Measurements from ENCODE around the gene FBXL16. TPM values are rescaled to one million over a fixed set of nuclear protein-coding genes. Genes with fewer than 3 reads are reported as not detected.

Gene FBXL16
- polyA plus RNA-seq, 2 of the 4 experiments (the other 2 are of a cell fraction): 0.53 to 1.2 TPM

DNA sequence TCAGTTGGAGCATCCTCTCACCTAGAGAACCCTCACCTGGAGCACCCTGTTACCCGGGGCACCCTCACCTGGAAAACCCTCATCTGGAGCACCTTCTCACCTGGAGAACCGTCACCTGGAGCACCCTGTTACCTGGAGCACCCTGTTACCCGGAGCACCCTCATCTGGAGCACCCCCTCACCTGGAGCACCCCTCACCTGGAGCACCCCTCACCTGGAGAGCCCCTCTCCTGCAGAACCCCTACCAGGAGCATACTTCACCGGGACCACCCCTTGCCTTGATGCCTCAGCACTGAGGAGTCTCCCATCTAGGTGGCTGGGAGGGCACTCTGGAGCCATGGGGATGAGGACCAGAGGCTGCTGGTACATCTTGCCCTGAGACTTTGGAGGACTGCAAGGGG lies 3.4 kb upstream of the FBXL16 start:
- Histone ChIP-seq H3K4me1 (peaks cover 65% of the 10 kb centered on the region), H3K9me3 (no peaks in the 10 kb centered on the region), H3K4me2 (no peak overlapping the region), H3K4me3 (no peak overlapping the region), H3K27ac (no peak overlapping the region)
- ATAC-seq: no peak
- 57% methylated on average over 3 of the region's 4 CpGs for WGBS (ENCODE audit: missing lambda C conversion rate)
- FAIRE-seq: no peak
- ChIA-PET POLR2A (interaction anchor here (1.5 to 2.0 kb wide), 2 partner anchors 11 to 13 kb away, joined by 5 to 7 read pairs; no protein-coding TSS in a partner anchor), CTCF (interaction anchor here (0.9 to 25.1 kb wide), 6 partner anchors 11 to 347 kb away, joined by 3 to 656 read pairs (median 8); partner anchors contain the start of genes ANTKMT, CCDC78, CHTF18 and CIAO3)
- TF ChIP-seq MAFK (IDR thresholded peaks at IDR 0.05; ENCODE audit: partially characterized antibody): no peak
- TF ChIP-seq TFCP2L1 (CRISPR knock-in tag; IDR thresholded peaks at IDR 0.05): no peak
- no peak for TF ChIP-seq EHF (CRISPR knock-in tag; IDR thresholded peaks at IDR 0.05)
- no peak for TF ChIP-seq CEBPB (IDR thresholded peaks at IDR 0.05)
- TF ChIP-seq GATA3 (IDR thresholded peaks at IDR 0.05; ENCODE audit: borderline replicate concordance): no peak
- no peak for DNase-seq (ENCODE audit: low read depth in 1 of 2, low spot score in 1 of 2)

DNA sequence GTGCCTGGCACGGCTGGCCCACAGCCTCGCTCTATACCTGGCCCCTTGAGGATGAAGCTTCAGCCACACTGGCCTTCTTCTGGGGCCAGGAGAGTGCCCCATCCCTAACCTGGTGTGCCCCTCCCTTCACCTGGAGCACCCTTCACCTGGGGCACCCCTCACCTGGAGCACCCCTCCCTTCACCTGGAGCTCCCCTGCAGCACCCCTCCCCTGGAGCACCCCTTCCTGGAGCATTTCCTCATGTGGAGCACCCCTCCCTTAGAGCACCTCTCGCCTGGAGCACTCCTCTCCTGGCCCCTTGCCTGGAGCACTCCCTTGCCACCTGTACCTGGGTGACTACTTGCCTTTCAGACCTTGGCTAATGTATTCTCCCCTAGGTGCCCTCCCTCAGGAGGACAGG lies 2.4 kb upstream of the FBXL16 start:
- Histone ChIP-seq H3K4me1 (peaks cover 56% of the 10 kb centered on the region), H3K4me3 (no peak overlapping the region), H3K27ac (no peak overlapping the region; a peak in 1 of 6 replicates), H3K4me2 (no peak overlapping the region), H3K9me3 (no peaks in the 10 kb centered on the region)
- DNase-seq (ENCODE audit: low read depth in 1 of 2, low spot score in 1 of 2) (no peak), FAIRE-seq (no peak), ATAC-seq (no peak)
- CTCF ChIA-PET: interaction anchor here (0.8 to 25.1 kb wide), 6 partner anchors 8 to 78 kb away, joined by 3 to 656 read pairs (median 10); partner anchors contain the start of genes ANTKMT, CCDC78, CHTF18 and CIAO3
- TF ChIP-seq NR3C1 (IDR thresholded peaks at IDR 0.05) (no peak), PHF8 (IDR thresholded peaks at IDR 0.05; ENCODE audit: borderline replicate concordance, low read depth) (no peak), MAFK (IDR thresholded peaks at IDR 0.05; ENCODE audit: partially characterized antibody) (no peak), JUN (IDR thresholded peaks at IDR 0.05) (no peak), NFE2L2 (conservative IDR thresholded peaks at IDR 0.05; ENCODE audit: low read length) (no peak), GATA3 (IDR thresholded peaks at IDR 0.05; ENCODE audit: borderline replicate concordance) (no peak)
- TF ChIP-seq, protein P1, sequence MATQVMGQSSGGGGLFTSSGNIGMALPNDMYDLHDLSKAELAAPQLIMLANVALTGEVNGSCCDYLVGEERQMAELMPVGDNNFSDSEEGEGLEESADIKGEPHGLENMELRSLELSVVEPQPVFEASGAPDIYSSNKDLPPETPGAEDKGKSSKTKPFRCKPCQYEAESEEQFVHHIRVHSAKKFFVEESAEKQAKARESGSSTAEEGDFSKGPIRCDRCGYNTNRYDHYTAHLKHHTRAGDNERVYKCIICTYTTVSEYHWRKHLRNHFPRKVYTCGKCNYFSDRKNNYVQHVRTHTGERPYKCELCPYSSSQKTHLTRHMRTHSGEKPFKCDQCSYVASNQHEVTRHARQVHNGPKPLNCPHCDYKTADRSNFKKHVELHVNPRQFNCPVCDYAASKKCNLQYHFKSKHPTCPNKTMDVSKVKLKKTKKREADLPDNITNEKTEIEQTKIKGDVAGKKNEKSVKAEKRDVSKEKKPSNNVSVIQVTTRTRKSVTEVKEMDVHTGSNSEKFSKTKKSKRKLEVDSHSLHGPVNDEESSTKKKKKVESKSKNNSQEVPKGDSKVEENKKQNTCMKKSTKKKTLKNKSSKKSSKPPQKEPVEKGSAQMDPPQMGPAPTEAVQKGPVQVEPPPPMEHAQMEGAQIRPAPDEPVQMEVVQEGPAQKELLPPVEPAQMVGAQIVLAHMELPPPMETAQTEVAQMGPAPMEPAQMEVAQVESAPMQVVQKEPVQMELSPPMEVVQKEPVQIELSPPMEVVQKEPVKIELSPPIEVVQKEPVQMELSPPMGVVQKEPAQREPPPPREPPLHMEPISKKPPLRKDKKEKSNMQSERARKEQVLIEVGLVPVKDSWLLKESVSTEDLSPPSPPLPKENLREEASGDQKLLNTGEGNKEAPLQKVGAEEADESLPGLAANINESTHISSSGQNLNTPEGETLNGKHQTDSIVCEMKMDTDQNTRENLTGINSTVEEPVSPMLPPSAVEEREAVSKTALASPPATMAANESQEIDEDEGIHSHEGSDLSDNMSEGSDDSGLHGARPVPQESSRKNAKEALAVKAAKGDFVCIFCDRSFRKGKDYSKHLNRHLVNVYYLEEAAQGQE (IDR thresholded peaks at IDR 0.05): no peak
- TF ChIP-seq, protein P2, sequence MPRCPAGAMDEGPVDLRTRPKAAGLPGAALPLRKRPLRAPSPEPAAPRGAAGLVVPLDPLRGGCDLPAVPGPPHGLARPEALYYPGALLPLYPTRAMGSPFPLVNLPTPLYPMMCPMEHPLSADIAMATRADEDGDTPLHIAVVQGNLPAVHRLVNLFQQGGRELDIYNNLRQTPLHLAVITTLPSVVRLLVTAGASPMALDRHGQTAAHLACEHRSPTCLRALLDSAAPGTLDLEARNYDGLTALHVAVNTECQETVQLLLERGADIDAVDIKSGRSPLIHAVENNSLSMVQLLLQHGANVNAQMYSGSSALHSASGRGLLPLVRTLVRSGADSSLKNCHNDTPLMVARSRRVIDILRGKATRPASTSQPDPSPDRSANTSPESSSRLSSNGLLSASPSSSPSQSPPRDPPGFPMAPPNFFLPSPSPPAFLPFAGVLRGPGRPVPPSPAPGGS (IDR thresholded peaks at IDR 0.05): no peak
- POLR2A ChIA-PET: interaction anchor here (2.0 kb wide), 1 partner anchor 12 kb away, joined by 5 read pairs; no protein-coding TSS in a partner anchor
- WGBS (ENCODE audit: missing lambda C conversion rate): 48% methylated on average over 3 of the region's 3 CpGs

DNA sequence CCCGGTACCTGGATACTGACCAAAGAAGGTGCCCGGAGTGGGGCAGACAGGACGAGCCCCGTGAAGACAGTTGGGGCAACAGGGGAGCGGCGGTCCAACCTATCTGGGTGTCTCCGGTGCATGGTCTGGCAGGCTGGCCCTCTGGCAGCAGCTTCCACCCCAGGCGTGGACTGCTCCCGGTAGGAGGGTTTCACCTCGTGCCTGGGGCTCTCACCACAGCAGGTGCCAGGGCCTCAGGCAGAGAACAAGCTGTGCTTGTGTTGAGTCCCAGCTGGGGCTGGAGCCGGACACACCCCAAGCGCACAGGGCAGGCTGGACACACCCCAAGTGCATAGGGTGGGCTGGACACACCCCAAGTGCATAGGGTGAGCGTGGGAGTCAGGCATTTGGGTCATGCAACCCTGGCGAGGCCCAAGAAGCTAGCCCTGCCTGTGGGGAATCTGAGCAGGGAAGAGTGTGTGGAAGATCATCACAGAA lies 1.5 kb upstream of the FBXL16 start:
- TF ChIP-seq, protein P3, sequence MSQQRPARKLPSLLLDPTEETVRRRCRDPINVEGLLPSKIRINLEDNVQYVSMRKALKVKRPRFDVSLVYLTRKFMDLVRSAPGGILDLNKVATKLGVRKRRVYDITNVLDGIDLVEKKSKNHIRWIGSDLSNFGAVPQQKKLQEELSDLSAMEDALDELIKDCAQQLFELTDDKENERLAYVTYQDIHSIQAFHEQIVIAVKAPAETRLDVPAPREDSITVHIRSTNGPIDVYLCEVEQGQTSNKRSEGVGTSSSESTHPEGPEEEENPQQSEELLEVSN (IDR thresholded peaks at IDR 0.05; ENCODE audit: borderline replicate concordance, low read depth): no peak
- peak; percentile 11 to 12; a peak in 5 of 6 replicates for ATAC-seq
- Histone ChIP-seq H3K4me2 (peak overlapping the region; percentile 100; the same call in 2 of the 3 replicates), H3K4me1 (peaks cover 49% of the 10 kb centered on the region), H3K4me3 (peak overlapping the region; percentile 59; the same call in 2 of the 3 replicates), H3K27ac (peak overlapping the region in 1 of 2 experiments; percentile 73; a peak in 1 of 6 replicates), H3K9me3 (no peaks in the 10 kb centered on the region)
- 28% methylated on average over 4 of the region's 14 CpGs for WGBS (ENCODE audit: missing lambda C conversion rate)
- FAIRE-seq: no peak
- peak in 1 of 2 experiments; percentile 57 for DNase-seq (ENCODE audit: low read depth in 1 of 2, low spot score in 1 of 2)
- CTCF ChIA-PET: interaction anchor here (1.2 to 25.1 kb wide), 5 partner anchors 9 to 79 kb away, joined by 3 to 656 read pairs (median 15); partner anchors contain the start of genes ANTKMT, CCDC78, CHTF18 and CIAO3
- POLR2A ChIA-PET: interaction anchor here (0.9 to 2.0 kb wide), 5 partner anchors 12 to 81 kb away, joined by 3 to 6 read pairs (median 5); partner anchors contain the start of genes ANTKMT, CHTF18 and RPUSD1

Measured in A549 (cell line).